Fibroblast of gingiva (primary cell): ENCODE data around the gene FOXD1.
"Not testable (repeated sequence)": the region's sequence is repeated elsewhere in the genome, so short reads cannot be mapped to it uniquely, and the experiment has no call there.

Experiments used
- DNase-seq: peaks from one replicate; pipeline ENCODE4 v3.0.0-alpha.2; 2011; ENCODE audit warnings: low read depth

FOXD1 gene

DNA sequence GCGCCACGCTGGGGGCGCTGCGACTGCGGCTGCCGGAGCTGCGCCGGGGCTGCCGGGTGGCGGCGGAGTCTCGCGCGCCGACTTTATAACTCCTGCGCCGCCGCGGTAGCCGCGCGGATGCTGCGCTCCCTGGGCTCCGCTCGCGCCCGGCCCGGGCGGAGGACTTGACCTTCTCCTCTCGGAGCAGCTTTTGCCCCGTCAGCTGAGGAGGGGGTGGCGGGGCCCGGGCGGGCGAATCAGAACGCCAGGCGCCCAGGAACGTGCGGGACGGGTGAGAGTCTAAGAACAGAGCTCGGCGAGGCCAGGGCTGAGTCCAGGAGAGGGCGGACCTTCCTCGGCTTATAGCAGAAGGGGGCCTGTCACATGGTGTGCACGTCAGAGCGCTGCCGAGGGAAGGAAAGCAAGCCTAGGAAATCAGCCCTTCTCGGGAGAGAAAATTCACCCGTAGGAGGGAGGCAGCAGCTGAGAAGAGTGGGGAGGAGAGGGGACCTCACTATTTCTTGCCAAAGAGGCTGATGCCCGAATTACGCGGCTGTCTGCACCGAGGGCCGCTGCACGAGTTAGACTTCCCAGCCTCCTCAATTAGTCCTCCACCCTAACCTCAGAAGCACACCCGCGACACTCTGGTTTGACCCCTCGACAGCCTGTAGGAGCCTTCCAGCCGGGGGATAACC lies at the start of gene FOXD1:
Gene FOXD1 (minus strand): TSS at position 315 of the 674 bp plus-strand sequence. CDS start 415 bp downstream, outside the sequence.
- peak; percentile 93 for DNase-seq

DNA sequence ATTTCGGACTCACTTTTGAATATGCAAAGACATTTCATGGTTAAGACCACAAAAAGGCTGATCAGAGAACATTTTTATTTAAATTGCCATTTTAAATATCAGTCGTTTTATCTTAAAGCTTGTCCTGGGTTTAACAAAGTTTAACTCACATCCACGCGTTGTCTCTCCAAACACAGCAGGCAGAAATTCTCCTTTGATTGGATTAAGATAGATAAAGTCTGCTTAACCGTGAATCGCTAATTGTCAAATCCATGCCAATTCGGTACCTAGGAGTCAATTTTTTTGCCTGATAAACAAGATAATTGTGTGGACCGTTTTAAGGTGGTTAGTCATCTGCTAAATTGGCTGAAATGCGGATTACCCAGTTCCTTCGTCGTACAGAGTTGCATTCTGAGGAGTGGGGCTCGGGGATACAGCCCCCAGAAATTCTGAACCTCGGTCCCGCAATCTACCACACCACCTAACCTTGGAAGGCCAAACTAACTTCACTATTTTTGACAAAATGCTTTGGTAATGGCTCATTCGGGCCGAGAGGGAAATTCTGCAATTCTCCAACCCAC lies 49.0 kb upstream of the FOXD1 start:
- no peak for DNase-seq

DNA sequence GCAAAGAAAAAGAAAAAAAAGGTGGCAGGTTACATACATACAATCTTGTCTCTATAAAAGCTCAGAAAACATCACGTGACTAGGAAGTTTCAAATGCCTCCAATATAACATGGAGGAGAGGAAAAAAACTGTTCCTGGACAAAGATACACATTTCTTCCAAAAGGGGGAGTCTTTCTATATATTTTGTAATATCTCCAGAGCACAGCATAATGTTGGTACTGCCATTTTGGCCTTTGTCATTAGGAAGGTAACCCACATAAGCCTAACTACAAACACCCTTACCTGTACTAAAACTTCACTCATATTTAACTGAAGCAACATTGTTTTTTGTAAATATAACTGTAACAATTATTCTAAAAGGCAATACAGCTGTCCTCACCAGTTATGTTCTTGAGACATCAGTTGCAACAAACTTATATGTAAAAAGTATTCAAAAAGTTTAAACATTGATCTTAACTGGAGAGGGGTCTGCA lies 48.4 kb upstream of the FOXD1 start:
- peak; percentile 38 for DNase-seq

DNA sequence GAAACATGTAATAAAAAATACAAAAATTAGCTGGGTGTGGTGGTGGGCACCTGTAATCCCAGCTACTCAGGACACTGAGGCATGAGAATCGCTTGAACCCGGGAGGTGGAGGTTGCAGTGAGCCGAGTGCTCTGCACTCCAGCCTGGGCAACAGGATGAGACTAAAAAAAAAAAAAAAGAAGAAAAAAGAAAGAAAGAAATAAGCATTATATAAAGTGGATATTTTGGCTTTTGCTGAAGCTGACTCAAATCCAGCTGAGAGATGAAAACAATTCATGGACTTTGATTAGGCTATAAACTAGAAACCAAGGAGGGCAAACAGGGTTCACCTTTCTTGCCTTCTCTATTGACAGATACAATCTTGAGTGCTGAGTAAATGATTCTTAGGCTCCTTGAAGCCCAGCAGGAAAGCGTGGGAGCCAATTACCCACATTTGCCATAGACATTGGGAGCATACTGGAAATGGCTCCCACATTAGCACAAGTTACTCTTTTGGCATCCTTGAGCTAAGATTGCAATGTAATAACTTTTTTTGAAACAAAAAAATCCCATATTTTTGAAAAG lies 47.3 kb upstream of the FOXD1 start:
- DNase-seq: no peak

DNA sequence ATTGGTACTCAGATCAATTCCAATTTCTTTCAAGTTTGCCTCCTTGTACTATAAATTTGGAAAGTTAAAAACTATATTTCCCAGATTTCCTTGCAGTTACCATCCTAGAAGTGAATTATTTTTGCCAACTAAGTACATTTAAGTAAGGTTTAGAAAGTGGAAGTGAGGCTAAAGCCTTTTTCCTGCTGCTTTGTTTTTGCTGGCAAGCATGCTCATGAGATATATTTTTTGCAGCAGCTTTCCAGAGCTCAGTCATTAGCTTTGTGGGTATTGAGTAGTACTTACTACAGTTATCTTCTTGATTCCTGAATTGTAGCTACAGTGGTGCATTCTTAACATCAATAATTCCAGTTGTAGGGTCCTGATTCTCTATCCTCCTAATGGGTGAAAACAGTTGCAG lies 46.1 kb upstream of the FOXD1 start:
- no peak for DNase-seq

DNA sequence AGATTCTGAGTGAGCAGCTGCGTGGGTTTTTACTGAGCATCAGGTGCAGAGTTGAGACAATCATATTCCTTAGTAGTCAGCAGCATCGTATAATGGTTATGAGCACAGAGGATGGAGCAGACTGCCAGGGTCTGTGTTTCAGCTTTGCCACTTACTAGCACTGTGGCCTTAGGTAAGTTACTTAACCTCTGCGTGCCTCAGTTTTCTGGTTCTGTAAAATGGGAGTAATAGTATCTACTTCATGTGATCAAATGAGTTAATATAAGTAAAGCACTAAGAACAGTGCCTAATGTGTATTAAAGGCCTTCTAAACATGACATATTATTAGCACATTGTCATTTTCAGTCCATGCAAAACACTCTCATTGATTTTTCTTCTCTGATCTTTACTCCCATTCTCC lies 44.8 kb upstream of the FOXD1 start:
- no peak for DNase-seq

DNA sequence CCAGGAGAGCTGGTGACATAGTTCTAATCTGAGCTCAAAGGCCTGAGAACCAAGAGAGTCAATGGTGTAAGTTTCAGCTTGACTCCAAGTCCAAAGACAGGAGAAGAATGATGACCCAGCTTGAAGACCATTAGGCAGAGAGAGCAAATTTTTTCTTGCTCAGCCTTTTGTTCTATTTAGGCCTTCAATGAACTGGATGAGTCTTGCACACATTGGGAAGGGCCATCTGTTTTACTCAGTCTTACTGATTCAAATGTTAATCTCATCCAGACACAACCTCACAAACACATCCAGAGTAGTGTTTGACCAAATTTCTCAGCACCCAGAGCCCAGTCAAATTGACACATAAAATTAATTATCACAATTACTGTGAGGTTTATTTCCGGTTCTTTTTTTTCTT lies 42.6 kb upstream of the FOXD1 start:
- no peak for DNase-seq

DNA sequence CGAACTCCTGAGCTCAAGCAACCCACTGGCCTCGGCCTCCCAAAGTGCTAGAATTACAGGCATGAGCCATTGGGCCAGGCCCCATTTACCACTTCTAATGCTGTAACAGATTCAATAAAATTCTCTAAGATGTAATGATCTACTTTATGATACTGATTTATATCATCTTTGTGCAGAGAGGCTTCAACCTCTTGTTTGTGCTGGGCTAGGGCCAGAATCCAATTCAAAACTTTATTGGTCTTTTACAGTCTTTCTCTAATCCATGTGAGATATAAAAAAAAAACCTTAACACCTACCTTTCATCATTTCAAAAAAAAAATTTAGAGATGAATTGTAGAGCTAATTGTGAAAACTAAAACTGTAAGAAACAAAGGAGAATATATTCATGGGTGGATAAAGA lies 41.5 kb upstream of the FOXD1 start:
- DNase-seq: no peak

DNA sequence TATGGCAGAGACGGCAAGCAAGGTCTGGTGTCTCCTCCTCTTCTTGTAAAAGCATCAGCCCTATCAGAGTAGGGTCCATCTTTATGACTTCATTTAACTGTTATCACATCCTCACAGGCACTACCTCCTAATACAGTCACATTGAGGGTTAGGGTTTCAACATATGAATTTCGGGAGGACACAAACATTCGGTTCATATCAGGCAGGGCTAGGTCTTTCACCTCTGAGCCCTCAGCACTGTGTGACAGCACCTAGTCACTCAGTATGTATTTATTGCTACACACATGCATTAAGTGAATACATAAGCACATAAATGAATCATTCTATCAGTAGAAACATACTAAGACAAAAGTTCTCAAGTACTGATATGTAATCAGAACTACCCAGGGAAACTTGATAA lies 40.2 kb upstream of the FOXD1 start:
- DNase-seq: no peak

DNA sequence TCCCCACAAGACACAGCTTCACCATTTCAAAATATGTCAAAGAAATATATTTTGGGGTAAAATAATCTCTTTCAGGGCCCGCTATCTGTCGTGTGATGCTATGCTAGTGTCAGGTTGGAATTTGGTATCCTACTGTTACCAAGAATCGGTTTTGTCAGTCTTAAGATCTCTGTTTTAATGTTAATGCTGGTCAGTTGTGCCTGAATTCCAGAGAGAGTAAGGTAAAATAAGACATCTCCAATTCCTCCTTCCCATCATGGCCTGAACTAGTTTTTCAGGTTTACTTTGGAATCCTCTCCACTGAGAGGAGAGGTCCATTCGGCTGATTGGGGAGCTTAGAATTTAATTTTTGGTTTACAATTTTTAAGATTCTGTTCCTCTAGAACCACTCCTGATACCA lies 39.2 kb upstream of the FOXD1 start:
- DNase-seq: no peak

DNA sequence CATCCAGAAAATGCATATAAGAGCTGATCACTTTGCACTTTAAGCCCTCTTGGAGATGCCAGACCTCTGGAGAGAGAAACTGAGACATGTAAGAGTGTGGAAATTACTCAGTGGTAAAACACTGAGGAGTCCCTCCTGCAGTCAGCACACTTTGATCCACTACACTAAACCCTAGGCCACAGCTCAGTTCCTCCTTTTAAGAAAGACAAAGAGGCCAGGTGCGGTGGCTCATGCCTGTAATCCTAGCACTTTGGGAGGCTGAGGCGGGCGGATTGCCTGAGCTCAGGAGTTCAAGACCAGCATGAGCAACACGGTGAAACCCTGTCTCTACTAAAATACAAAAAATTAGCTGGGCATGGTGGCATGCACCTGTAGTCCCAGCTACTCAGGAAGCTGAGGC lies 38.7 kb upstream of the FOXD1 start:
- not testable (repeated sequence) for DNase-seq

DNA sequence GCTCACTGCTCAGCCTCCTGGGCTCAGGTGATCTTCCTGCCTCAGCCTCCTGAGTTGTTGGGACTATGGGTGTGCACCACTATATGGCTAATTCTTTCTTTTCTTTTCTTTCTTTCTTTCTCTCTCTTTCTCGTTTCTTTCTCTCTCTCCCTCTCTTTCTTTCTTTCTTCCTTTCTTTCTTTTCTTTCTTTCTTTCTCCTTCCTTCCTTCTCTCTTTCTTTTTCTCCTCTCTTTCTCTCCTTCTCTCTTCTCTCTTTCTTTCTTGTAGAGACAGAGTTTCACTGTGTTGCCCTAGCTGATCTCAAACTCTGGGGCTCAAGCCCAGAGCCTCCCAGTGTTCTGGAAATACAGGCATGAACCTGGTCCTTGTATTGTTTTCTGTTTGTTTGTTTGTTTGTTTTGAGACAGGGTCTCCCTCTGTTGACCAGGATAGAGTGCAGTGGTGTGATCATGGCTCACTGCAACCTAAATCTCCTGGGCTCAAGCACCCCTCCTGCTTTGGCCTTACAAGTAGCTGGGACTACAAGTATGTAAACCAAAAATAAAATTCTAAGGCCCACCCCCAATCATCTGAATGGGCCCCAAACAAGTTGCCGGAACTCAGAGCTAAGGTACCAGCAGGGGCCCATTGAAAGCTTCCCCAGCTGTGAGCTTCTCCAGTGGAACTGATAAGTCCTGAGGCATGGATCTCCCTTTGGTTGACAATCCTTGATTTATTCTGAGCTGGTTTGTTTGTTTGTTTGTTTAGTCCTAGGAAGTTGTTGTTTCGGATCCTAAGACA lies 37.7 kb upstream of the FOXD1 start:
- no peak for DNase-seq

DNA sequence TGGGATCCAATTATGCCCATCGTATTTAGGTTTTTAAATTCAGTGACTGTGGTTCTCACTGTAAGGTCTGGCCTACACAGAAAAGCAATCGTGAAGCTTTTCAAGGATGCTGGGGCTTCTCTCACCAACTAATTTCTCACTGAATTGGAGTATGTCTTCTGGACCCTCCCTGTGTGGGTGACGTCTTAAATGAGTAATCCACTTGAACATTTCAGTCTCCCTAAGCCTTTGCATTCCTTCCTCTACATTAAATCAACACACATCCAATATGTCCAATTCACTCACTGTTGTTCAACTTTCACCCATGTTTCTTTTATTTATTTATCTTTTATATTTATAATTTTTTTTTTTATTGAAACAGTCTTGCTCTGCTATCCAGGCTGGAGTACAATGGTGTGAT lies 37.1 kb upstream of the FOXD1 start:
- no peak for DNase-seq

DNA sequence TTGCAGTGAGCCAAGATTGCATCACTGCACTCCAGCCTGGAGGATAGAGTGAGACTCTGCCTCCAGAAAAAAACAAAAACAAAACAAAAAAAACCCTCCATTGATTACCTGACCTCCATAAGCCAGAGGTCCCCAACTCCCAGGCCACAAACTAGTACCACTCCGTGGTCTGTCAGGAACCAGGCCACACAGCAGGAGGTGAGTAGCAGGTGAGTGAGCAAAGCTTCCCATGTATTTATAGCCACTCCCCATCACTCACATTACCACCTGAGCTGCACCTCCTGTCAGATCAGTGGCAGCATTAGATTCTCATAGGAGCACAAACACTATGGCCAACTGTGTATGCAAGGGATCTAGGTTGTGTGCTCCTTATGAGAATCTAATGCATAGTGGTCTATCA lies 35.9 kb upstream of the FOXD1 start:
- DNase-seq: no peak

DNA sequence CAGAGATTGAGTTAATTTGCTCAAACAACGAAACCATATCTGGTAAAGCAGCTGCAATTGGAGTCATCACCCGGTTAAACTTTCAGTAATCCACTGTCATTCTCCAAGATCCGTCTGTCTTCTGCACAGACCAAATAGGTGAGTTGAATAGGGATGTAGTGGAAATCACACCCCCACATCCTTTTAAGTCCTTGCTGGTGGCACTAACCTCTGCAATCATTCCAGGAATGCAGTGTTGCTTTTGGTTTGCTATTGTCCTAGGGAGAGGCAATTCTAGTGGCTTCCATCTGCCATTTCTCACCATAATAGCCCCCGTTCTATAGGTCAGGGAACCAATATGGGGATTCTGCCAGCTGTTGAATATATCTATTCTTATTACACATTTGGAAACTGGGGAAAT lies 35.1 kb upstream of the FOXD1 start:
- no peak for DNase-seq

DNA sequence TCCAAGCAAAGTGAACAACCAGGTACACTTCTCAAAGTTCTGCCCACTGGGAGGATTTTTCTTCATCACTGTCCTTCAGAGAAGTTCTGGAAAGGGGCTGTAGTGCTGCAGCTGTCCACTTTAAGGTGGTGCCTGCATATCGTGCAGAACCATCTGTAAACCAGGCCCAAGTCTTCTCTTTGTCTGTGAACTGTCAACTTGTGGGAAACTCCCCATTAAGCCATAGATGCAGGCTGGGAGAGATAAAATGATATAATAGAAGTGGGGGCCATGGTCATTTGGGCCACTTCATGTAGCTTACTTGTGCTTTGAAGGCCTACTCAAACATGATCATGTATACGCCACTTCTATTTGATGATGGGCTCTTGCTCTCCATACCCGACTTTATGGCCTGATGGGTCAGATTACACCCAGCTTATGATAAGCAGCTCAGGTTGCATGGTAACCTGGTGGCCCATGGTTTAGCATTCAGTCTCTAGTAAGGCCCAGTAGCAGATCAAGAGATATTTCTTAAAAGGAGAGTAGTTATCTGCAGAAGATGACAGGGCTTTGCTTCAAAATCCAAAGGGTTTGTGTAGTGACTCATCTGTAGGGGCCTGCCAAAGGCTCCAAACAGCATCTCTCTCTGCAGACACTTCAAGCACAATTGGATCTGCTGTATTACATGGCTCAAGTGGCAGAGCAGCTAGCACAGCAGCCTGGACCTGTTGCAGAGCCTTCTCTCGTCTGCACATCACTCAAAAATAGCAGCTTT lies 34.0 kb upstream of the FOXD1 start:
- peak; percentile 39 for DNase-seq

DNA sequence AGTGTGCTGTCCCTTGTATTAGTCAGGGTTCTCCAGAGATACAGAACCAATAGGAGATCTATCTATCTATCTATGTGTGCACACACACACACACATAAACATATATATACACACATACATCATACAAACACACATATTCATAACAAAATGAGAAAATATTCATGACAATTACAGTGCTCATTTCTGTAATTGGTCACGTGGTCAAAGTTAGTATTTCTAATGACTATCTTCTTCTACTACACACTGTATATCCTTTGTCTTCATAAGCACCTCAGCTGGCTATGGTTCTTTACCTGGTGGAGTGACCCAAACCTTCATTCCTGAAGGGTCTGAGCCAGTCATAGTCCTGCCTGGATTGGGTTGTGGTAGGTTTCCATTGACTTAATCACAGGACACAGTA lies 31.9 kb upstream of the FOXD1 start:
- no peak for DNase-seq

DNA sequence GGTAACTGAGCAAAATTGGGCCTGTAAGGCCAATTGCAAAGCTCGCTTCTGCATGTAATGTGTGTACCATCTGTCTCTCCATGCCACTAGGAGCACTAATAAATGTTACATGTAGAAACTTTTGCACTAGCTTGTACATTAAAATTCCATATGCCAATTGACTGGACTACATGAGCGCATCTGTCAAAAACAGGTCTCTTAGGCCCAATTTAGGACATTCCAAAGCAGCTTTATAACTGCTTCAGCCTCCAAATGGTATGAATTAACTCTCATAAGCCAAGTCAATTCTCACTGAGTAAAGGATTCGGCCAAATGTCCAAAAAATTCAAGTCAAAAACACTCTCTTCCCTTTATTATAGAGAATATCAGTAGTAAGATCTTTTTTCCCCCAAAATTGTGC lies 23.5 kb upstream of the FOXD1 start:
- DNase-seq: no peak

DNA sequence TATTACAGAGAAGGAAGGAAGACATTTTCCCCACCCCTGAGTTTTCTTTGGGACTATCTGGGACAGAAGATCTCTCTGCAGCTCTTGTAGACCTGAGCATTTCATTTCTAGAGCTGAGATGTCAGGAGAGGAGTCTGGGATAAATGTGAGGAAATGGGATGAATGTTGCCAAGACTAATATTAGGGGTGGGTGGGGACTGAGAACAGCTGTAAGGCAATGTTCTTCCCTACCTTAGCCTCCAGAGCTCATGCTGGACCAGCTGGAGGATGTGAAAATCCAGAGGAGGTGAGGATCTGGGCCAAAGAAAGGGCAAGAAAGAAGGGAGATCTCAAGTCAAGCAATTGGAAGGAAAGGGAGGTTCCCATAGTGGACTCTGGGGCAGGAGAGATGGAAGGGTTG lies 23.1 kb upstream of the FOXD1 start:
- DNase-seq: no peak

DNA sequence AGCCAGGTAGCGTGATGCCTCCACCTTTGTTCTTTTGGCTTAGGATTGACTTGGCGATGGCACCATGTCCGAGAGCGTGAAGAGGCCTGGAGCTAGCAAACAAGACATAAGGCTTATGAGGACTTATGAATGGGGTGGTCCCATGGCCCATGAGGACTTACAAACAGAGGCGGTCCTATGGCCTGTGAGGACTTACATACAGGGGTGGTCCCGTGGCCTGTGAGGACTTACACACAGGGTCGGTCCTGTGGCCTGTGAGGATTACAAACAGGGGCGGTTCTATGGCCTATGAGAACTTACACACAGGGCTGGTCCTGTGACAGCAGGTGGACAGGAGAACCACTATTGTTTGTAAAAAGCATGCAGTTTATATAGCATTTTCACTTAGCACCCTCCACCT lies 21.3 kb upstream of the FOXD1 start:
- DNase-seq: no peak

DNA sequence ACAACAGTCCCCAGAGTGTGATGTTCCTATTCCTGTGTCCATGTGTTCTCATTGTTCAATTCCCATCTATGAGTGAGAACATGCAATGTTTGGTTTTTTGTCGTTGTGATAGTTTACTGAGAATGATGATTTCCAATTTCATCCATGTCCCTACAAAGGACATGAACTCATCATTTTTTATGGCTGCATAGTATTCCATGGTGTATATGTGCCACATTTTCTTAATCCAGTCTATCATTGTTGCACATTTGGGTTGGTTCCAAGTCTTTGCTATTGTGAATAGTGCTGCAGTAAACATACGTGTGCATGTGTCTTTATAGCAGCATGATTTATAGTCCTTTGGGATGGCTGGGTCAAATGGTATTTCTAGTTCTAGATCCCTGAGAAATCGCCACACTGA lies 20.1 kb upstream of the FOXD1 start:
- not testable (repeated sequence) for DNase-seq

DNA sequence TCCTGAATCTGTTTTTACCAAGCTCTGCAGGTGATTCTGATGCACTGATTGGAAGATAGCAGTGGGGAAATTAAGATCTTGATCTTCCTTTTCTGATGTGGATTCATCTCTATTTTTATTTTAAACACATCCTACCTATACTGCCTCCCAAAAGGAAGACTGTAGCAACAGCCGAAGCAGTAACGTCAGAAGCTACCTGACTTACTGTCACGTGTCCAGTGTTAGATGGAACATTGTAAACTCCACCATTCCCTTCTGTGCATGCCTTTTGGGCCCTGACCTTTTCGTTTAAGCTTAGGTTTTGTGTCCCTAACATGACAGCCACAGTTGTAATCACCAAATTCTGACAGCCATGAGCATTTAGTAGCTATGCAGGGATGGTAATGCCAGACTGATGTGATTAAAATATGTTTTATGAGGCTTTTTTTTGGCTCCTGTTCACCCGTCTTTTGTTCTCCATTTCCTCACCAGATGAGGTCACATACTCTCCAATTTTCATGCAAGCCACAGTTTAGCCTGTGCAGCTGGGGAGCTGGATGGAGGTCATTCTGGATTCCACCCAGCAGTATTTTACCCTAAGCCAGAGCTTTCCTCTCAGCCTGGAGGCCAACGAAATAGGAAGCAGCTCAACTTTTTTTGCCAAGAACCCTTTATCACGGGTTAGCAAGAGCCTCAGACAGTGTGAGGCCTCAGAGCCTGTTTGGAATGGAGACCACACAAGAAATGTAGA lies 15.6 kb upstream of the FOXD1 start:
- peak; percentile 82 for DNase-seq
